Type B pancreatic cell (in vitro differentiated cells): ENCODE results near the gene FAN1. TPM values are rescaled to one million over a fixed set of nuclear protein-coding genes. Genes with fewer than 3 reads are reported as not detected.

Experiments used
- DNase-seq: peaks from one replicate; pipeline ENCODE4 v3.0.0; 2021; ENCODE audit warnings: mixed read lengths; ENCODE audit not compliant: unreplicated experiment; ENCODE audit errors: extremely low spot score
- H3K27ac Mint-ChIP-seq: 2 replicates; pipeline ENCODE4 v1.8.0; 2021; ENCODE audit warnings: mild to moderate bottlenecking, mixed read lengths
- H3K27me3 Mint-ChIP-seq: 2 replicates; pipeline ENCODE4 v1.8.0; 2021; ENCODE audit warnings: mixed read lengths
- H3K36me3 Mint-ChIP-seq: 2 replicates; pipeline ENCODE4 v1.8.0; 2021; ENCODE audit warnings: mixed read lengths
- H3K4me1 Mint-ChIP-seq: one replicate; pipeline ENCODE4 v1.8.0; 2021; ENCODE audit warnings: mixed read lengths; ENCODE audit not compliant: unreplicated experiment
- H3K4me3 Mint-ChIP-seq: 2 replicates; pipeline ENCODE4 v1.8.0; 2021; ENCODE audit warnings: mild to moderate bottlenecking, mixed read lengths
- H3K9me3 Mint-ChIP-seq: 2 replicates; pipeline ENCODE4 v1.8.0; 2021; ENCODE audit warnings: mixed read lengths
- CTCF ChIP-seq: fragments of 200-600 bp; sonication (generic); conservative IDR thresholded peaks from 2 replicates; pipeline ENCODE4 v1.5.0; 2021; ENCODE audit warnings: antibody characterized with exemption, mild to moderate bottlenecking
- long read RNA-seq: library from polyadenylated mRNA; unstranded; transcript quantifications from one replicate; pipeline ENCODE4 v2.0.0, GENCODE V29; 2020
- total RNA-seq: library from RNA; stranded (reverse); gene quantifications from 2 replicates; pipeline ENCODE4 v1.2.1, GENCODE V29; 2021; ENCODE audit warnings: low replicate concordance

The FAN1 gene
- 22.5 and 29.5 TPM in 2 replicates for total RNA-seq
- long read RNA-seq, full-length matches to known transcripts, result 22 of 40 reads
- long read RNA-seq, partial matches to known transcripts, result 10 of 40 reads
- long read RNA-seq, other reads (novel, unspliced or antisense), result 8 of 40 reads

DNA sequence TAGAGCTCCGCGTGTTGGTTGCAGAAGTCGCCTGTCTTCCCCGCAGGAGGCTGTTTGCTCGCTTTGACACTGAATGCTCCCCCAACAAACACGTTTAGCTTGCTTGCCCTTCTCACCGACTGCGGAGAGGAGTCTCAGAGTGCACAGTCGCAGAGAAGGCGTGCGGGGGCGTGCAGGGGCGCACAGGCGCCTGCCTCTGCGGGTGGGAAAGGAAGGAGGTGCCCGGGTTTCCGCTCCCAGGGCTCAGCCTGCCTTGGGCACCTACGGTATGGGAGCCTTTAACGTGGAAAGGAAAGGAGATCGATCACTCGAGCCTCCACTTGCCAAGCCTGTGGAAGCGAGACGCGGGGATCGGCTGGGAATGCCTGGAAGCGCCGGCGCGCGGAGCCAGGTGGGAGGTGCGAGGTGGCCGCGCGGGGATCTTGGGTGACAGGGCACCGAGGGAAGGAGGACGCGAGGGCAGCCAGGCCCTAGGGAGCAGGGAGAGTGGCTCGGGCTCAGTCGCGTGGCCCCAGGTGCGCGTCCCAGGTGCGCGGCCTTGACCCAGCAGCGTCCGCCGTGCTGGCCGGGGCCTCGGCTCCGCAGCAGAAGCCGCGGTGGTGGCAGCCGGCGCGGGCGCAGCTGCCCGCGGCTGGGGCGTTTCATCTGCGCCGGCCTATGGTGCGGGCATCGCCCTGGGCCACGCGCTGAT is at the start of gene FAN1:
TSS of gene FAN1 (plus strand) at position 419 of the 691 bp plus-strand sequence. CDS start 749 bp downstream, outside the sequence.
- H3K9me3 Mint-ChIP-seq, result no peaks in the 10 kb centered on the region
- TF ChIP-seq CTCF, result no peak
- H3K36me3 Mint-ChIP-seq, result peaks cover 5% of the 10 kb centered on the region
- H3K27ac Mint-ChIP-seq, result peak within 1 kb of the TSS; percentile 93
- H3K27me3 Mint-ChIP-seq, result no peaks in the 10 kb centered on the region
- peak; percentile 87 for DNase-seq
- peak within 1 kb of the TSS; percentile 98 for H3K4me3 Mint-ChIP-seq
- H3K4me1 Mint-ChIP-seq, result peaks cover 24% of the 10 kb centered on the region

GRCh38 chr15:30859091-30859874 is 44.4 kb upstream of the FAN1 start:
- Mint-ChIP-seq H3K4me3 (no peak overlapping the region), H3K4me1 (no peaks in the 10 kb centered on the region), H3K36me3 (no peaks in the 10 kb centered on the region), H3K27me3 (peaks cover 6% of the 10 kb centered on the region), H3K9me3 (no peaks in the 10 kb centered on the region), H3K27ac (no peak overlapping the region)
- peak; percentile 81 for TF ChIP-seq CTCF
- no peak for DNase-seq

GRCh38 chr15:30865257-30865656 is 38.5 kb upstream of the FAN1 start:
- no peak for DNase-seq
- no peak overlapping the region for H3K27ac Mint-ChIP-seq
- no peak for TF ChIP-seq CTCF
- H3K4me1 Mint-ChIP-seq, result no peaks in the 10 kb centered on the region
- no peaks in the 10 kb centered on the region for H3K27me3 Mint-ChIP-seq
- no peaks in the 10 kb centered on the region for H3K9me3 Mint-ChIP-seq
- H3K36me3 Mint-ChIP-seq, result no peaks in the 10 kb centered on the region
- H3K4me3 Mint-ChIP-seq, result no peak overlapping the region

GRCh38 chr15:30870681-30871080 is 33.0 kb upstream of the FAN1 start:
- no peak overlapping the region for H3K27ac Mint-ChIP-seq
- DNase-seq, result no peak
- no peaks in the 10 kb centered on the region for H3K4me1 Mint-ChIP-seq
- no peaks in the 10 kb centered on the region for H3K36me3 Mint-ChIP-seq
- TF ChIP-seq CTCF, result no peak
- no peaks in the 10 kb centered on the region for H3K27me3 Mint-ChIP-seq
- H3K4me3 Mint-ChIP-seq, result no peak overlapping the region
- H3K9me3 Mint-ChIP-seq, result no peaks in the 10 kb centered on the region

GRCh38 chr15:30872341-30872748 is 31.4 kb upstream of the FAN1 start:
- Mint-ChIP-seq H3K4me3 (no peak overlapping the region), H3K9me3 (no peaks in the 10 kb centered on the region), H3K4me1 (no peaks in the 10 kb centered on the region), H3K27me3 (no peaks in the 10 kb centered on the region), H3K27ac (no peak overlapping the region), H3K36me3 (no peaks in the 10 kb centered on the region)
- no peak for TF ChIP-seq CTCF
- DNase-seq, result no peak
